ENCODE measurements around the gene CAND1.

Gene CAND1

GRCh38 chr12:67365131-67365530, 96.0 kb downstream of the CAND1 start:
- Histone ChIP-seq H3K4me1 (ENCODE audit: insufficient read depth, poor library complexity, severe bottlenecking) (no peaks in the 10 kb centered on the region), H3K4me3 (ENCODE audit: severe bottlenecking) (no peak overlapping the region), H3K36me3 (ENCODE audit: low read depth) (no peaks in the 10 kb centered on the region), H3K27me3 (ENCODE audit: insufficient read depth, poor library complexity, severe bottlenecking) (no peaks in the 10 kb centered on the region), H3K27ac (ENCODE audit: poor library complexity, severe bottlenecking) (no peak overlapping the region), H3K9me3 (ENCODE audit: severe bottlenecking) (no peaks in the 10 kb centered on the region)
- no peak for DNase-seq (ENCODE audit: low spot score)
- TF ChIP-seq CTCF (IDR thresholded peaks at IDR 0.05; ENCODE audit: poor library complexity, severe bottlenecking) = no peak
- no peak for ATAC-seq (ENCODE audit: low read depth)

- no peaks in the 10 kb centered on the region for H3K4me1 ChIP-seq (ENCODE audit: insufficient read depth, poor library complexity, severe bottlenecking)
These were observed 98.7 kb downstream of the CAND1 start for GRCh38 chr12:67367843-67368242.

More at GRCh38 chr12:67367843-67368242, 98.7 kb downstream of the CAND1 start:
- no peak for ATAC-seq (ENCODE audit: low read depth)
- H3K9me3 ChIP-seq (ENCODE audit: severe bottlenecking) = no peaks in the 10 kb centered on the region
- no peaks in the 10 kb centered on the region for H3K27me3 ChIP-seq (ENCODE audit: insufficient read depth, poor library complexity, severe bottlenecking)
- no peak overlapping the region for H3K27ac ChIP-seq (ENCODE audit: poor library complexity, severe bottlenecking)
- no peaks in the 10 kb centered on the region for H3K36me3 ChIP-seq (ENCODE audit: low read depth)
- no peak for DNase-seq (ENCODE audit: low spot score)
- no peak overlapping the region for H3K4me3 ChIP-seq (ENCODE audit: severe bottlenecking)
- no peak for TF ChIP-seq CTCF (IDR thresholded peaks at IDR 0.05; ENCODE audit: poor library complexity, severe bottlenecking)

All from RWPE2 (cell line).